GM21619 (cell line): Measurements from ENCODE around the gene ARHGEF19.
A peak's percentile ranks its signal among the peaks of the same experiment; 100 is the strongest.
"Not testable (repeated sequence)": the region's sequence is repeated elsewhere in the genome, so short reads cannot be mapped to it uniquely, and the experiment has no call there.

Experiments used
- ATAC-seq: cut with Tn5 transposase; IDR thresholded peaks from one replicate; pipeline ENCODE4 v1.9.1; 2021; ENCODE audit not compliant: unreplicated experiment

The ARHGEF19 gene

GRCh38 chr1:16212251-16212961 is at the start of gene ARHGEF19:
TSS of gene ARHGEF19 (minus strand) at chr1:16212652. CDS start at chr1:16209054, 3,598 bp downstream.
- ATAC-seq: no peak

- ATAC-seq: no peak
Observed at GRCh38 chr1:16262067-16262466, 49.6 kb upstream of the ARHGEF19 start.

GRCh38 chr1:16260814-16261213 is 48.4 kb upstream of the ARHGEF19 start:
- no peak for ATAC-seq

- no peak for ATAC-seq
Observed at GRCh38 chr1:16258591-16259135, 46.2 kb upstream of the ARHGEF19 start.

GRCh38 chr1:16257968-16258367 is 45.5 kb upstream of the ARHGEF19 start:
- ATAC-seq: no peak

- ATAC-seq: not testable (repeated sequence)
Observed at GRCh38 chr1:16257556-16257955, 45.1 kb upstream of the ARHGEF19 start.

GRCh38 chr1:16256478-16256877 is 44.0 kb upstream of the ARHGEF19 start:
- ATAC-seq: no peak

- ATAC-seq: no peak
Observed at GRCh38 chr1:16254263-16254928, 41.9 kb upstream of the ARHGEF19 start.

- no peak for ATAC-seq
Observed at GRCh38 chr1:16253332-16253922, 41.0 kb upstream of the ARHGEF19 start.

GRCh38 chr1:16252912-16253311 is 40.5 kb upstream of the ARHGEF19 start:
- no peak for ATAC-seq

- no peak for ATAC-seq
Observed at GRCh38 chr1:16251381-16251780, 38.9 kb upstream of the ARHGEF19 start.

GRCh38 chr1:16250524-16251251 is 38.2 kb upstream of the ARHGEF19 start:
- ATAC-seq: no peak

GRCh38 chr1:16249596-16250241 is 37.3 kb upstream of the ARHGEF19 start:
- peak; percentile 10 for ATAC-seq

GRCh38 chr1:16248603-16249516 is 36.4 kb upstream of the ARHGEF19 start:
- ATAC-seq: peak; percentile 73

GRCh38 chr1:16248007-16248436 is 35.6 kb upstream of the ARHGEF19 start:
- ATAC-seq: no peak

GRCh38 chr1:16247441-16247840 is 35.0 kb upstream of the ARHGEF19 start:
- no peak for ATAC-seq

GRCh38 chr1:16246961-16247360 is 34.5 kb upstream of the ARHGEF19 start:
- no peak for ATAC-seq

GRCh38 chr1:16246239-16246638 is 33.8 kb upstream of the ARHGEF19 start:
- not testable (repeated sequence) for ATAC-seq

- ATAC-seq: no peak
Observed at GRCh38 chr1:16245476-16246196, 33.2 kb upstream of the ARHGEF19 start.
